ENCODE measurements around the gene CYP2D6.
"Not testable (repeated sequence)": the region's sequence is repeated elsewhere in the genome, so short reads cannot be mapped to it uniquely, and the experiment has no call there.

CYP2D6 gene

GRCh38 chr22:42131562-42131961 is 952 bp upstream of the CYP2D6 start:
- DNase-seq, result no peak

- DNase-seq, result not testable (repeated sequence)
Observed at GRCh38 chr22:42130182-42130581, 428 bp downstream of the CYP2D6 start.

GRCh38 chr22:42128776-42129694 is 1.6 kb downstream of the CYP2D6 start:
- DNase-seq, result not testable (repeated sequence)

GRCh38 chr22:42128007-42128406 is 2.6 kb downstream of the CYP2D6 start:
- not testable (repeated sequence) for DNase-seq

GRCh38 chr22:42127606-42128005 is 3.0 kb downstream of the CYP2D6 start:
- no peak for DNase-seq

- not testable (repeated sequence) for DNase-seq
Observed at GRCh38 chr22:42123529-42123928, 7.1 kb downstream of the CYP2D6 start.

- not testable (repeated sequence) for DNase-seq
Observed at GRCh38 chr22:42120231-42121021, 10.2 kb downstream of the CYP2D6 start.

- DNase-seq, result no peak
Observed at GRCh38 chr22:42116848-42117424, 13.7 kb downstream of the CYP2D6 start.

GRCh38 chr22:42115420-42115830 is 15.2 kb downstream of the CYP2D6 start:
- not testable (repeated sequence) for DNase-seq

GRCh38 chr22:42114721-42115120 is 15.9 kb downstream of the CYP2D6 start:
- DNase-seq, result no peak

GRCh38 chr22:42112793-42113192 is 17.8 kb downstream of the CYP2D6 start:
- not testable (repeated sequence) for DNase-seq

- DNase-seq, result no peak
Observed at GRCh38 chr22:42111798-42112197, 18.8 kb downstream of the CYP2D6 start.

- no peak for DNase-seq
Observed at GRCh38 chr22:42108848-42109247, 21.8 kb downstream of the CYP2D6 start.

GRCh38 chr22:42104332-42104860 is 26.2 kb downstream of the CYP2D6 start:
- DNase-seq, result not testable (repeated sequence)

GRCh38 chr22:42101199-42101598 is 29.4 kb downstream of the CYP2D6 start:
- DNase-seq, result no peak

- no peak for DNase-seq
Observed at GRCh38 chr22:42091455-42091782, 39.2 kb downstream of the CYP2D6 start.

- DNase-seq, result peak; percentile 97
Observed at GRCh38 chr22:42090596-42091454, 39.8 kb downstream of the CYP2D6 start, which contains the start of gene NDUFA6. Gene NDUFA6 (minus strand): TSS chr22:42090772. CDS start chr22:42090744, 28 bp downstream.

GRCh38 chr22:42086051-42086450 is 44.6 kb downstream of the CYP2D6 start:
- no peak for DNase-seq

GRCh38 chr22:42084874-42085273 is 45.7 kb downstream of the CYP2D6 start:
- DNase-seq, result no peak

GRCh38 chr22:42083119-42083518 is 47.5 kb downstream of the CYP2D6 start:
- DNase-seq, result no peak

- DNase-seq, result no peak
Observed at GRCh38 chr22:42080287-42080686, 50.3 kb downstream of the CYP2D6 start.

Measured in NK-92 treated with Interleukin-12 subunit alpha and Interleukin-12 subunit beta, amount 100 ng/mL, for 24 hours (cell line).